Spinal cord (tissue), 10 donors: ENCODE results near the gene CHML. TPM values are rescaled to one million over a fixed set of nuclear protein-coding genes. Genes with fewer than 3 reads are reported as not detected.

Source experiments
- DNase-seq, 6 donors: peaks; one replicate each; pipeline versions ENCODE4 v3.0.0 to v3.0.0-alpha.2; 2013 to 2015; ENCODE audit warnings: low spot score in 6 of 6, low read depth in 4 of 6
- H3K27ac ChIP-seq: one replicate; pipeline ENCODE4 v1.5.1; 2013; ENCODE audit warnings: low read depth, low read length, control low read depth
- H3K27me3 ChIP-seq: one replicate; pipeline ENCODE4 v1.6.1; 2013; ENCODE audit warnings: low read length; ENCODE audit not compliant: control insufficient read depth, insufficient read depth
- H3K36me3 ChIP-seq: one replicate; pipeline ENCODE4 v1.6.1; 2013; ENCODE audit warnings: low read length; ENCODE audit not compliant: control insufficient read depth, insufficient read depth
- H3K4me1 ChIP-seq: one replicate; pipeline ENCODE4 v1.6.1; 2013; ENCODE audit warnings: low read length; ENCODE audit not compliant: control insufficient read depth, insufficient read depth
- H3K4me3 ChIP-seq: one replicate; pipeline ENCODE4 v1.5.1; 2013; ENCODE audit warnings: low read depth, low read length, control low read depth
- H3K9me3 ChIP-seq: one replicate; pipeline ENCODE4 v1.6.1; 2013; ENCODE audit warnings: low read length; ENCODE audit not compliant: control insufficient read depth, insufficient read depth
- WGBS: methylation state at CpG from one replicate; pipeline ENCODE4 v1.1.5; 2013; ENCODE audit warnings: missing lambda C conversion rate; ENCODE audit not compliant: insufficient coverage; 5-methylcytosine and 5-hydroxymethylcytosine counted together
- polyA plus RNA-seq, 2 donors: library from polyadenylated mRNA; unstranded; fragments of 120-200 nt; gene quantifications; one replicate each; pipeline ENCODE4 v1.2.1, GENCODE V29; 2013; ENCODE audit not compliant: insufficient read length in 2 of 2
- total RNA-seq, 2 donors: library from RNA; depleted of rRNA in 1 of 2; stranded (reverse); fragments of 120-200 nt in 1 of 2; fragments of >200 nt in 1 of 2; gene quantifications; one replicate each; pipeline versions ENCODE4 v1.2.3 to v1.2.4, GENCODE V29; 2013 to 2014
- donor health status: healthy.

The CHML gene
- total and polyA plus RNA-seq, 4 donors = 13.5 to 30.2 (median 19.3) TPM

DNA sequence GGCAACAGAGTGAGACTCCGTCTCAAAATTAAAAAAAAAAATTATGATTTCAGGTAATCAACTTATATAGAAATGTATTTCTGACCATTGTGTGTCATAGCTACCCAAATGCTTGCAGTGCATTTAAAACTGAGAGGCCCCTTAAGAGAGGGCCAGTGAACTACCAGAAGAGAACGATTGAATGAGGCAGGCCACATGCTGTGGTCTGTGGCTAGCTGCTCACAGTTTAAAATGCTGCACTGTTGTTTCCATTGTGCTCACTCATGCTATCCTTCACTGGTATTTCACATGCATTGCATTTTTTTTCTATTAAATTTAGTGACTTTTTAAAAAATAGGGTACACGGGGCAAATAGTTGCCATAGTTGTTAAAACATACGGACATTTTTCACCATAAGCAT, 26.0 kb downstream of the CHML start:
- no peaks in the 10 kb centered on the region for H3K4me1 ChIP-seq
- H3K27ac ChIP-seq = no peak overlapping the region
- H3K27me3 ChIP-seq = no peaks in the 10 kb centered on the region
- H3K36me3 ChIP-seq = no peaks in the 10 kb centered on the region
- WGBS = 25% methylated on average over 1 of the region's 4 CpGs
- H3K9me3 ChIP-seq = no peaks in the 10 kb centered on the region
- H3K4me3 ChIP-seq = no peak overlapping the region
- DNase-seq = no peak

DNA sequence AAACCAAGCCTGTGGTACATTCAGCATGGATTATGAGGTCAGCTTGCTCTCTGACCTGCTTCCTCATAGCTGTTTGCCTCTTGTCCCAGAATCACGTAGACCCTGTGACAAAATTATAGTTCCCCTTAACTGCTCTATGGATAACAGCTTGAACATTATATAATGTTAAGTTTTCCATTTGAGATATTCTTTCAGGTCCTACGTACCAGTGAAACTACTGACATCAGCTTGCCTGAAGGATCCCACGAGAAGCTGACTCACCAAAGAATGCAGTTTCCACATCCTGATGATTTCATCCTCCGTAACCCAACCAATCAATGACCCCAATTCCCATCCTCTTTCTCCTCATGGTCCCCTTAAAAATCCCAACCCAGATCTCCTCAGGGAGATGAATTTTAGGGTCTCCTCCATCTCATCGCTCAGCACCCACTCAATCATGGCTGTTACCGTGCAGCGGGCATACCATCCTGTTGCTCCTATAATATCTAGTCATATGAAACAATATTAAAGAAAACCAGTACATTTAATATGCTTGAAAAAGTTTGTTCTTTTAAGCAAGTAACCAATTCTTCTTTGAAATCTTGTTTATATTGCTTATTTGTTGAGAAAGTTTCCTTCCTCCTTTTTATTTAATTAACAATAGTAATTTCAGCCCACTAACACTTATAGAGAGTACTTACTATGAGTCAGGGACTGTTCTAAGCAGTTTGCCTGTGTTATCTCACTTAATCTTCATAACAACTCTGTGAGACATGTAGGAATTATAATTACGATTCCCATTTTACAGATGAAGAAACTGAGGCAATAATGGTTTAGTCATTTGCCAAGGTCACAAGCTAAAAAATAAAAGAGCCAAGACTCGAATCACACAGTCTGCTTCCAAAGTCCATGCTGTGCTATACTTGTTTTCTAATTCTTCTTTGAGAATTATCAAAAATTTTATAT, 27.4 kb downstream of the CHML start:
- H3K4me1 ChIP-seq = no peaks in the 10 kb centered on the region
- no peak overlapping the region for H3K4me3 ChIP-seq
- no peaks in the 10 kb centered on the region for H3K9me3 ChIP-seq
- WGBS = 88% methylated on average over 2 of the region's 9 CpGs
- no peaks in the 10 kb centered on the region for H3K36me3 ChIP-seq
- H3K27me3 ChIP-seq = no peaks in the 10 kb centered on the region
- no peak for DNase-seq
- H3K27ac ChIP-seq = no peak overlapping the region

DNA sequence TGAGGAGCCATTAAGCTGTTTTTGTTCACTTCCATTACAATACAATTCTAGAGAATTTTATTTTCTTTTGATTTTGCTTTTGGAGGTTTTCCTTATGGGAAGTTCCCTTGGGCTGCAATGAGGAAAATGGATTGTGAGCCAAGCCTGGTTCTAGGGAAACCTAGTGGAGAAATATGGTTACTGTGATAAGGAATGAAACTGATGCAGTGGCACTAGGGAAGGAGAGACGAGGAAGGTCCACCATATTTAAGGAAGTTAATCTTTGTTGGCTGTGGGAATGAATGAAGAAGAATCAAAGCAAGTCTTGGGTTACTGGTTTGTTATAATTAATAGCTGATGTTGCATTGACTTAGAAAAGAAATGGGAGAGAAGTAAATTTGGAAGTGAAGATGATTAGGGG, 28.4 kb downstream of the CHML start:
- Histone ChIP-seq H3K27ac (no peak overlapping the region), H3K36me3 (no peaks in the 10 kb centered on the region), H3K9me3 (no peaks in the 10 kb centered on the region), H3K27me3 (no peaks in the 10 kb centered on the region), H3K4me1 (no peaks in the 10 kb centered on the region), H3K4me3 (no peak overlapping the region)
- WGBS = 80% methylated on average over 1 of the region's 1 CpG
- DNase-seq = no peak

DNA sequence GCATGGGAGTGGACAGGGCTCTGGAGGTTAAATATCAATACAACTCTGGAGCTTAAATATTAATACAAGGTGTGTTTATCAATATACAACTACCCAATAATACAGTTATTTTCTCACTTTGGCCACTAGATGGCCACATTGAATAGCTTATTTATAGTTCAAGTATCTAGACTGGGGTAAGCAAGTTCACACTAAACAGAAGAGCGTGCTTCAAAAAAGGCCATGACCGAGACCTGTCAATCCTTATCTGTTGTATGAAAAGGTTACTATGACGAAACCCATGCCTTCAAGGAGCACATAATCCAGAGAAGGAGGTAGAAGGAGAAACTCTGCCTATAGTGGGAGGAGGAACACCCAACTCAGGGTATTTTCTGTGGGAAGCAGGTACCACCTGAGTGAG, 29.1 kb downstream of the CHML start:
- no peaks in the 10 kb centered on the region for H3K4me1 ChIP-seq
- WGBS = 20% methylated on average over 1 of the region's 3 CpGs
- no peaks in the 10 kb centered on the region for H3K9me3 ChIP-seq
- no peaks in the 10 kb centered on the region for H3K36me3 ChIP-seq
- H3K4me3 ChIP-seq = no peak overlapping the region
- DNase-seq = peak in 5 of 6 donors; percentile 24 to 92 (median 57)
- H3K27me3 ChIP-seq = no peaks in the 10 kb centered on the region
- H3K27ac ChIP-seq = no peak overlapping the region

DNA sequence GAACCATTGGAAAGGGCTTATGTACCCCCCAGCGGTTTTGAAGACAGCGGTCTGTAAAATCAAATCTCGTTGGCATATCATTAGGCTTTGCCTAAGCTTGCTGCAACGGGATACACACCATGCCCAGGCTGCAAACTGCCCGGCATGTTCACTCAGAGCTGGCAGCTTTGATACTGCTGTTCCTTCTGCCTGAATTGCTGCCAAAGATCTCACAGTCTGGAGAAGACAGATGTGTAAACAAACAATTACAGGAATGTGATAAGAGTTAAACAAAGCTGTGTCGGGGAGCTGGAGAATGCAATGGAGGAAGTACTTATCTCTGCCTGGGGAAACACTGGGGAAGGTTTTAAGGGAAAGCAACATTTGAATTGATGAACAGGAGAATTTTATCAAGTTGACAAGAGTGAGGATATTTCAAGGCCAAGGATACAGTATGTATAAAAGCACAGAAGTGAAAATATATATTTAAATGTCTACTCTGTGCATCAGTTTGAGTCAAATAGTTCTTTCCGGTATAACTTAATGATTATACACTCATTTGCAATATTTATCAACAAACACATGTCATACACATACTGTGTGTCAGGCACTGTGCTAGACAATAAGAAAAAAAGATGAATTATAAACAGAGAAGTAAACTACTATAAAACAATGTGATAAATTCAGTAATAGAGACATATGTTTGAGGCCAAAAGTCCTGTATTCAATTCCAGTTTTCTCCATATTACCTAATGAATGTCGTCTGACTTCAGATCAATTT, 29.9 kb downstream of the CHML start:
- DNase-seq = peak in 5 of 6 donors; percentile 15 to 91 (median 44)
- Histone ChIP-seq H3K4me1 (no peaks in the 10 kb centered on the region), H3K27ac (no peak overlapping the region), H3K27me3 (no peaks in the 10 kb centered on the region), H3K9me3 (no peaks in the 10 kb centered on the region), H3K36me3 (no peaks in the 10 kb centered on the region), H3K4me3 (no peak overlapping the region)
- 37% methylated on average over 6 of the region's 8 CpGs for WGBS

DNA sequence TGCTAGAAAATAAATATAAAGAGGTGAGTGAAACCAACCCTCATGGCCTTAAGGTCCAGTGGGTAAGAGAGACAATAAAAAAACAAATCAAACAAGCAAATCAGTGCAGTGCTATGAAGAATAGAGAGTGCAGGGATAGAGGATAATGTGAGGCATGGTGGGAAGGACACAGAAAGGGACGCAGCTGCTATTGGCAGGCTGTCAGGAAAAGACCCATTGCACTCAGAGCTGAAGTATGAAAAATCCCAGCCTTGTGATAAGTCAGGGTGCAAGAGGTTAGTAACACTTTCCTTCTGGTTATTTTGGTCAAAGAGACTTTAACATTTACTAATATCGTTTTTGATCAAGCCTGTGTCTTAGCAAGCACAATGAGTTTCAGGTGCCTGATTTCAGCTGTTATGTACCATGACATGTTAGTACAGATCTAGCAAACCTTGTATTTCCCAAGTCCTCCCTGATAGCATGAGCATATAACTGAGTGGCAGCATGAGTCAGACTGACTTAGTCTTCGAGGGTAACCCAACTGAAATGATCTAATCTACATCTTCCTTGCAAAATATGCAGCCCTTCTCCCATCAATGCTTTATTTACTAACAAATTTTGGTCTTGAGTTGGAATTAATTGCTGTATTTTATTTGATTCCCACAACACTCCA, 31.7 kb downstream of the CHML start:
- Histone ChIP-seq H3K4me3 (no peak overlapping the region), H3K36me3 (no peaks in the 10 kb centered on the region), H3K4me1 (no peaks in the 10 kb centered on the region), H3K9me3 (no peaks in the 10 kb centered on the region), H3K27me3 (no peaks in the 10 kb centered on the region), H3K27ac (no peak overlapping the region)
- 67% methylated on average over 3 of the region's 3 CpGs for WGBS
- DNase-seq = peak in 2 of 6 donors; percentile 19 to 22

DNA sequence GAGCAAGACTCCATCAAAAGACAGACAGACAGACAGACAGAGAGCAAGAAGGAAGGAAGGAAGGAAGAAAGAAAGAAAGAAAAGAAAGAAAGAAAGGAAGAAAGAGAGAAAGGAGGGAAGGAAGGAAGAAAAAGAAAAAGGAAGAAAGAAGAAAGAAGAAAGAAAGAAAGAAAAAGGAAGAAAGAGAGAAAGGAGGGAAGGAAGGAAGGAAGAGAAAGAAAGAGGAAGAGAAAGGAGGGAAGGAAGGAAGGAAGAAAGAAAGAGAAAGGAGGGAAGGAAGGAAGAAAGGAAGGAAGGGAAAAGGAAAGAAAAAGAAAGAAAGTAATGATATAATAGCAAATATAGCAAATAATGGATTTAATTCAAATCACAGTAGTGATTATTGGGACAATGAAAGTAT, 32.7 kb downstream of the CHML start:
- H3K36me3 ChIP-seq = no peaks in the 10 kb centered on the region
- H3K9me3 ChIP-seq = no peaks in the 10 kb centered on the region
- H3K27me3 ChIP-seq = no peaks in the 10 kb centered on the region
- no peak overlapping the region for H3K4me3 ChIP-seq
- no peaks in the 10 kb centered on the region for H3K4me1 ChIP-seq
- H3K27ac ChIP-seq = no peak overlapping the region
- no peak for DNase-seq

DNA sequence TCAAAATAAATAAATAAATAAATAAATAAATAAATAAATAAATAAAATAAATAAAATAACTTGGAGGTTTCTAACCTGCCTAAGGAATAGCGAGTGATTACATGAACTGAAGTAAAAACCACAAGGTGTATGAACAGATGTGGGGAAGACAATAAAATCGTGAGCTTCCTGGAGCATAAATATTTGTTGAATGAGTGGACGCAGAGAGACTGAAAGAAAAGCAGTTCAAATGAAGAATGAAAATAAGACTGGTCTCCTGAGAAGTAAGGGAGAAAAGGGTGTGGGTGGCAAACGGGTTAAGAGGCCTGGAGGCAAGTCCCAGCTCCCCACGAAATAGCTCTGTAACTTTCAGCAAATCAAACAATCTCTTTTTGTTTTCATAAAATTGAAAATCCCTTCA, 33.6 kb downstream of the CHML start:
- no peak overlapping the region for H3K27ac ChIP-seq
- 84% methylated on average over 3 of the region's 5 CpGs for WGBS
- H3K4me3 ChIP-seq = no peak overlapping the region
- no peaks in the 10 kb centered on the region for H3K4me1 ChIP-seq
- no peaks in the 10 kb centered on the region for H3K27me3 ChIP-seq
- H3K9me3 ChIP-seq = no peaks in the 10 kb centered on the region
- no peaks in the 10 kb centered on the region for H3K36me3 ChIP-seq
- no peak for DNase-seq

DNA sequence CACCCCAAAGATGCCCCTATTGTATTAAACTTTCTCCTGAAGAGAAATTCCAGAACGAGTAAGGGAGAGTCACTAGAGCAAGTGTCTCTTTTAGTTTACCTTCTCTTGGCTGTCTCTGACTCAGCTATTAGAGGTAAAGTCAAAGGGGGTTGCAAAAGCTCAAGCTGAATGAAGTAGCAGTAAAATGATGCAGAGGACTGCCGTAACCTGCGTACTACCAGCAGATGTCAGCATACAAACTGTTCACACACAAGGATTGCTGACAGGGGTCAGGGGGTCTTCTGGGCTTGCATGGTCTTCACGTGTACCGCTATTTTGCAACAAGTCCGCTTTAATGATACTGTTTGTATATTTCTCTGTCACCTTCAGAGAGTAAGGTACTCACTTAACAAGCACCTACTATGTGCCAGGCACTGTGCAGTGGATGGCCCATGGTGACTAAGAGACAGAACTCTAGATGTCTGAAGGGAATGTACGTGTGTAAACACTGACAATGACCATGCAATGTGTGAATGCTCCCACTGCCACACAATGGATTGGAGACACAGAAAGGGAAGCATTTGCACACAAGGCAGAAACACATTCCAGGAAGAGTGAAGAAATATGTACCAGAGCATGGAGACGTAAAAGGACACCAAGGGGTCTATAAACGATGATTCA, 34.9 kb downstream of the CHML start:
- peak in 1 of 6 donors; percentile 70 for DNase-seq
- no peaks in the 10 kb centered on the region for H3K9me3 ChIP-seq
- no peak overlapping the region for H3K4me3 ChIP-seq
- WGBS = 89% methylated on average over 4 of the region's 9 CpGs
- H3K27me3 ChIP-seq = no peaks in the 10 kb centered on the region
- H3K27ac ChIP-seq = no peak overlapping the region
- no peaks in the 10 kb centered on the region for H3K36me3 ChIP-seq
- no peaks in the 10 kb centered on the region for H3K4me1 ChIP-seq
